K562 (cell line): ENCODE data around the gene POLRMT. TPM values are rescaled to one million over a fixed set of nuclear protein-coding genes. Genes with fewer than 3 reads are reported as not detected.
A peak's percentile ranks its signal among the peaks of the same experiment; 100 is the strongest.

ENCODE experiments used
- BRF1 ChIP-seq: IDR thresholded peaks from 3 replicates; pipeline ENCODE4 v1.6.1; 2011; ENCODE audit warnings: borderline replicate concordance, mild to moderate bottlenecking; ENCODE audit not compliant: insufficient read length; ENCODE audit errors: extremely low read depth
- HDAC1 ChIP-seq, 2 experiments: fragments of 450-650 bp; IDR thresholded peaks; 2 replicates each; pipeline ENCODE4 v1.6.1; 2016 to 2017; ENCODE audit warnings: inconsistent platforms in 1 of 2, mild to moderate bottlenecking in 1 of 2, moderate library complexity in 1 of 2
- RFX1 ChIP-seq: fragments of 450-650 bp; IDR thresholded peaks from 2 replicates; pipeline ENCODE4 v1.6.1; 2016; ENCODE audit warnings: mild to moderate bottlenecking, moderate library complexity
- STAT5A ChIP-seq: IDR thresholded peaks from 2 replicates; pipeline ENCODE4 v1.6.1; 2012; ENCODE audit warnings: low read length, inconsistent platforms, borderline replicate concordance
- ZNF551 ChIP-seq: fragments of 250-450 bp; sonication (Bioruptor Pico); IDR thresholded peaks from 2 replicates; pipeline ENCODE4 v1.5.0; 2021; ENCODE audit warnings: mild to moderate bottlenecking, moderate library complexity
- ZNF766 ChIP-seq: fragments of 200-800 bp; sonication (Bioruptor generic); conservative IDR thresholded peaks from 2 replicates; pipeline ENCODE4 v1.6.1; 2016; ENCODE audit warnings: missing genetic modification characterization, missing compliant biosample characterization
- polyA plus RNA-seq, 8 experiments: library from polyadenylated mRNA; depleted of rRNA in 4 of 8; stranded (reverse) in 5 of 8; unstranded in 3 of 8; fragments of >200 nt; fragmentation: Nextera tagmentation in 2 of 8; fragmentation: Illumina TruSeq in 1 of 8; extraction: Ambion mirVana in 2 of 8; extraction: Trizol in 1 of 8; gene quantifications; 2 replicates each; pipeline versions ENCODE4 v1.2.1 to v1.2.3, GENCODE V29; 2011 to 2014; ENCODE audit warnings: inconsistent platforms in 1 of 8, missing spikeins in 1 of 8
- total RNA-seq, 7 experiments: library from RNA; depleted of rRNA in 6 of 7; stranded (reverse); fragments of >200 nt in 6 of 7; fragmentation: Illumina TruSeq in 2 of 7; extraction: Trizol in 2 of 7; gene quantifications; 2 replicates each; pipeline versions ENCODE4 v1.2.1 to v1.2.3, GENCODE V29; 2011 to 2021; ENCODE audit warnings: low replicate concordance in 1 of 7
- TF ChIP-seq, protein P1 (sequence below), 2 experiments: fragments of 450-650 bp; formaldehyde crosslinking in 1 of 2; IDR thresholded peaks; 2 replicates each; pipeline versions ENCODE4 v1.4.0 to v1.6.1; 2014 to 2020; ENCODE audit warnings: mild to moderate bottlenecking in 2 of 2, borderline replicate concordance in 1 of 2, low read depth in 1 of 2
- TF ChIP-seq, protein P2 (sequence below), 2 experiments: fragments of 450-650 bp in 1 of 2; sonication (generic) in 1 of 2; formaldehyde crosslinking in 1 of 2; IDR thresholded peaks; 2 replicates each; pipeline versions ENCODE4 v1.7.1 to v1.9.0; 2016 to 2022; ENCODE audit warnings: inconsistent platforms in 1 of 2, mild to moderate bottlenecking in 1 of 2, missing genetic modification reagents in 1 of 2

Gene POLRMT
- total and polyA plus RNA-seq, 9 of the 15 experiments (the other 6 are each of a cell fraction or from before 2014, with no cell fraction given): 30.3 to 144 (median 68.0) TPM

DNA sequence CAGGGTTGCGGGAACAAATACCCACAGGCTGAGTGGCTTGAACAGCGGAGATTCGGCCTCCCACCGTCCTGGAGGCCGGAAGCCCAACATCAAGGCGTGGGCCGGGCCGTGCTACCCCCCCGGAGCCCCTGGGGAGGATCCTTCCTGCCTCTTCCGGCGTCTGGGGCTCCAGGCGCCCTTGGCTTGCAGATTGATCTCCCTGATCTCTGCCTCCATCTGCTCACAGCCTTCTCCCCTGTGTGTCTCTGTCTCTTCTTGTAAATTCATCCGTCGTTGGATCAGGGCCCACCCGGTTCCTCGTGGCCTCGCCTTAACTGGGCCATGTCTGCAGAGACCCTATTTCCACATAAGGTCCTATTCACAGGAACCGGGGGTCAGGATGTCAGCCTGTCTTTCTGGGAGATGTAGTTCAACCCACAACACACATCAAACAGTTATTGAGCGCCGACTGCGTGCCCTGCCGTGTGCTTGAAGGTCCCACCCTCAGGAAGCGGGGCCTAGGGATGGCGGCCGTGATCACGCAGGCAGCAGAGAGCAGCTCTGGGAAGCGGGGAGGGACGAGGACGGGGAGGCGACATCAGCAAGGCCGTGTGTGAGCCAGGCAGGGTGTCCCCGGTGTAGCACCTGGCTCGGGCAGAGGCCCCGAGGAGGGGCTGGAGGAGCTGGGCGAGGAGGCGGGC, 22.4 kb downstream of the POLRMT start (continued):
- TF ChIP-seq, protein P1, sequence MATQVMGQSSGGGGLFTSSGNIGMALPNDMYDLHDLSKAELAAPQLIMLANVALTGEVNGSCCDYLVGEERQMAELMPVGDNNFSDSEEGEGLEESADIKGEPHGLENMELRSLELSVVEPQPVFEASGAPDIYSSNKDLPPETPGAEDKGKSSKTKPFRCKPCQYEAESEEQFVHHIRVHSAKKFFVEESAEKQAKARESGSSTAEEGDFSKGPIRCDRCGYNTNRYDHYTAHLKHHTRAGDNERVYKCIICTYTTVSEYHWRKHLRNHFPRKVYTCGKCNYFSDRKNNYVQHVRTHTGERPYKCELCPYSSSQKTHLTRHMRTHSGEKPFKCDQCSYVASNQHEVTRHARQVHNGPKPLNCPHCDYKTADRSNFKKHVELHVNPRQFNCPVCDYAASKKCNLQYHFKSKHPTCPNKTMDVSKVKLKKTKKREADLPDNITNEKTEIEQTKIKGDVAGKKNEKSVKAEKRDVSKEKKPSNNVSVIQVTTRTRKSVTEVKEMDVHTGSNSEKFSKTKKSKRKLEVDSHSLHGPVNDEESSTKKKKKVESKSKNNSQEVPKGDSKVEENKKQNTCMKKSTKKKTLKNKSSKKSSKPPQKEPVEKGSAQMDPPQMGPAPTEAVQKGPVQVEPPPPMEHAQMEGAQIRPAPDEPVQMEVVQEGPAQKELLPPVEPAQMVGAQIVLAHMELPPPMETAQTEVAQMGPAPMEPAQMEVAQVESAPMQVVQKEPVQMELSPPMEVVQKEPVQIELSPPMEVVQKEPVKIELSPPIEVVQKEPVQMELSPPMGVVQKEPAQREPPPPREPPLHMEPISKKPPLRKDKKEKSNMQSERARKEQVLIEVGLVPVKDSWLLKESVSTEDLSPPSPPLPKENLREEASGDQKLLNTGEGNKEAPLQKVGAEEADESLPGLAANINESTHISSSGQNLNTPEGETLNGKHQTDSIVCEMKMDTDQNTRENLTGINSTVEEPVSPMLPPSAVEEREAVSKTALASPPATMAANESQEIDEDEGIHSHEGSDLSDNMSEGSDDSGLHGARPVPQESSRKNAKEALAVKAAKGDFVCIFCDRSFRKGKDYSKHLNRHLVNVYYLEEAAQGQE (IDR thresholded peaks at IDR 0.05; ENCODE audit: borderline replicate concordance): peak; percentile 29; the same call in 1 of the 2 replicates
- TF ChIP-seq, protein P1 (CRISPR knock-in tag; IDR thresholded peaks at IDR 0.05; ENCODE audit: low read depth): no peak
- TF ChIP-seq HDAC1 (IDR thresholded peaks at IDR 0.05) (peak in 1 of 2 experiments; percentile 39; a peak in 1 of 4 replicates), ZNF766 (CRISPR knock-in tag) (no peak), STAT5A (peak; percentile 14; the same call in 1 of the 2 replicates), ZNF551 (CRISPR knock-in tag) (no peak), BRF1 (no peak), RFX1 (no peak)
- TF ChIP-seq, protein P2, sequence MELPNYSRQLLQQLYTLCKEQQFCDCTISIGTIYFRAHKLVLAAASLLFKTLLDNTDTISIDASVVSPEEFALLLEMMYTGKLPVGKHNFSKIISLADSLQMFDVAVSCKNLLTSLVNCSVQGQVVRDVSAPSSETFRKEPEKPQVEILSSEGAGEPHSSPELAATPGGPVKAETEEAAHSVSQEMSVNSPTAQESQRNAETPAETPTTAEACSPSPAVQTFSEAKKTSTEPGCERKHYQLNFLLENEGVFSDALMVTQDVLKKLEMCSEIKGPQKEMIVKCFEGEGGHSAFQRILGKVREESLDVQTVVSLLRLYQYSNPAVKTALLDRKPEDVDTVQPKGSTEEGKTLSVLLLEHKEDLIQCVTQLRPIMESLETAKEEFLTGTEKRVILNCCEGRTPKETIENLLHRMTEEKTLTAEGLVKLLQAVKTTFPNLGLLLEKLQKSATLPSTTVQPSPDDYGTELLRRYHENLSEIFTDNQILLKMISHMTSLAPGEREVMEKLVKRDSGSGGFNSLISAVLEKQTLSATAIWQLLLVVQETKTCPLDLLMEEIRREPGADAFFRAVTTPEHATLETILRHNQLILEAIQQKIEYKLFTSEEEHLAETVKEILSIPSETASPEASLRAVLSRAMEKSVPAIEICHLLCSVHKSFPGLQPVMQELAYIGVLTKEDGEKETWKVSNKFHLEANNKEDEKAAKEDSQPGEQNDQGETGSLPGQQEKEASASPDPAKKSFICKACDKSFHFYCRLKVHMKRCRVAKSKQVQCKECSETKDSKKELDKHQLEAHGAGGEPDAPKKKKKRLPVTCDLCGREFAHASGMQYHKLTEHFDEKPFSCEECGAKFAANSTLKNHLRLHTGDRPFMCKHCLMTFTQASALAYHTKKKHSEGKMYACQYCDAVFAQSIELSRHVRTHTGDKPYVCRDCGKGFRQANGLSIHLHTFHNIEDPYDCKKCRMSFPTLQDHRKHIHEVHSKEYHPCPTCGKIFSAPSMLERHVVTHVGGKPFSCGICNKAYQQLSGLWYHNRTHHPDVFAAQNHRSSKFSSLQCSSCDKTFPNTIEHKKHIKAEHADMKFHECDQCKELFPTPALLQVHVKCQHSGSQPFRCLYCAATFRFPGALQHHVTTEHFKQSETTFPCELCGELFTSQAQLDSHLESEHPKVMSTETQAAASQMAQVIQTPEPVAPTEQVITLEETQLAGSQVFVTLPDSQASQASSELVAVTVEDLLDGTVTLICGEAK (IDR thresholded peaks at IDR 0.05): peak; percentile 89
- TF ChIP-seq, protein P2 (CRISPR knock-in tag; IDR thresholded peaks at IDR 0.05): no peak
